Fibroblast of lung (primary cell): ENCODE measurements around the gene PPARGC1A. TPM values are rescaled to one million over a fixed set of nuclear protein-coding genes. Genes with fewer than 3 reads are reported as not detected.

Source experiments
- DNase-seq, 2 donors: peaks; one replicate each; pipeline versions ENCODE4 v3.0.0 to v3.0.0-alpha.2; 2010; ENCODE audit warnings: low read depth in 2 of 2
- H2AFZ ChIP-seq: 2 replicates; pipeline ENCODE4 v1.5.1; 2012; ENCODE audit warnings: low read length, control low read depth, inconsistent platforms
- H3K27ac ChIP-seq: 2 replicates; pipeline ENCODE4 v1.5.1; 2011; ENCODE audit warnings: low read length, control low read depth; ENCODE audit not compliant: insufficient read depth
- H3K27me3 ChIP-seq: 2 replicates; pipeline ENCODE4 v1.5.1; 2011; ENCODE audit warnings: mild to moderate bottlenecking, low read length; ENCODE audit not compliant: control insufficient read depth, insufficient read depth
- H3K36me3 ChIP-seq: 2 replicates; pipeline ENCODE4 v1.5.1; 2011; ENCODE audit warnings: low read length; ENCODE audit not compliant: control insufficient read depth, insufficient read depth
- H3K4me1 ChIP-seq: 2 replicates; pipeline ENCODE4 v1.5.1; 2011; ENCODE audit warnings: low read length; ENCODE audit not compliant: control insufficient read depth, insufficient read depth; ENCODE audit errors: extremely low read depth
- H3K4me2 ChIP-seq: 2 replicates; pipeline ENCODE4 v1.5.1; 2011; ENCODE audit warnings: low read length, control low read depth; ENCODE audit not compliant: insufficient read depth; ENCODE audit errors: extremely low read depth
- H3K4me3 ChIP-seq, 4 experiments: fragments of 200-600 bp in 1 of 4; sonication (generic) in 1 of 4; replicated peaks in 1 of 4; 2 replicates each; pipeline ENCODE4 v1.5.1; 2011 to 2016; ENCODE audit warnings: low read length in 4 of 4, low read depth in 3 of 4, mild to moderate bottlenecking in 3 of 4, control low read depth in 2 of 4, inconsistent platforms in 1 of 4, mixed read lengths in 1 of 4; ENCODE audit not compliant: insufficient read depth in 1 of 4; ENCODE audit errors: control extremely low read depth in 1 of 4
- H3K79me2 ChIP-seq: 2 replicates; pipeline ENCODE4 v1.5.1; 2012; ENCODE audit warnings: mild to moderate bottlenecking, low read length, inconsistent platforms; ENCODE audit not compliant: control insufficient read depth, insufficient read depth
- H3K9ac ChIP-seq: 2 replicates; pipeline ENCODE4 v1.5.1; 2011; ENCODE audit warnings: mild to moderate bottlenecking, low read length, control low read depth; ENCODE audit not compliant: insufficient read depth
- H3K9me3 ChIP-seq: 2 replicates; pipeline ENCODE4 v1.5.1; 2012; ENCODE audit warnings: low read depth, low read length; ENCODE audit not compliant: control insufficient read depth, insufficient read depth
- H4K20me1 ChIP-seq: 2 replicates; pipeline ENCODE4 v1.5.1; 2011; ENCODE audit warnings: low read length; ENCODE audit not compliant: control insufficient read depth, insufficient read depth; ENCODE audit errors: extremely low read depth
- CTCF ChIP-seq, 2 donors: IDR thresholded peaks in 1 of 2; conservative IDR thresholded peaks in 1 of 2; 1 replicate in 1 of 2; 2 replicates in 1 of 2; pipeline ENCODE4 v1.5.1; 2011 to 2012; ENCODE audit warnings: low read length in 2 of 2, control low read depth in 1 of 2, inconsistent platforms in 1 of 2, low read depth in 1 of 2, mild to moderate bottlenecking in 1 of 2
- EZH2 ChIP-seq: IDR thresholded peaks from 2 replicates; pipeline ENCODE4 v1.5.1; 2012; ENCODE audit warnings: low read length, control low read depth, mild to moderate bottlenecking; ENCODE audit errors: missing control alignments
- polyA plus RNA-seq, 2 donors: library from polyadenylated mRNA; depleted of rRNA in 1 of 2; stranded (reverse) in 1 of 2; unstranded in 1 of 2; fragments of >200 nt; gene quantifications; 2 replicates each; pipeline ENCODE4 v1.2.1, GENCODE V29; 2011 to 2012; ENCODE audit warnings: missing spikeins in 1 of 2
- total RNA-seq: library from RNA; depleted of rRNA; stranded (reverse); fragments of >200 nt; gene quantifications from 2 replicates; pipeline ENCODE4 v1.2.1, GENCODE V29; 2014

PPARGC1A gene
- total and polyA plus RNA-seq, 2 donors (not counting 1 experiment from before 2014, with no cell fraction given): 1.3 to 6.9 TPM

DNA sequence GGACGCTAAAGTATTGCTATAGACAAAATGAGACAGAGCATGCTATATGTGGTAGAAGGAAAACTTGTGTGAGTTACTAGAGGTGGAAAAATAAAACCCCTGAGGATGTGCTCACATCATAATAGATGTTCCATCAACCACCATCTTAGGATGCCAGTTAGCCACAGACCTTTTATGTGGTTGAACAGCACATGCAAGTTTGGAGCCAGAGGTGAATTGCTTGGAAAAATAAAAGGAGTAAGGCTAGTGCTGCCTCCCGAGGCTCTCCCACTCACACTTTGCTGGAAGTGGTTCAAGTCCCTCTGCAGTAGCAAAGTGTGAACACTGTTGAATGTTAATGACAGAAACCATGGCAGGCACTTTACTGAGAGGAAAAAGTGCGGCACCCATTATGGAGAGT lies 39.4 kb upstream of the PPARGC1A start:
- no peaks in the 10 kb centered on the region for H3K27me3 ChIP-seq
- H3K9ac ChIP-seq: no peak overlapping the region
- TF ChIP-seq CTCF (conservative IDR thresholded peaks at IDR 0.05 in 1 of 2, IDR thresholded peaks at IDR 0.05 in 1 of 2; ENCODE audit: low read depth in 1 of 2, low read length in 2 of 2) (no peak), EZH2 (no peak)
- DNase-seq: peak in 1 of 2 donors; percentile 43
- no peak overlapping the region for H2AFZ ChIP-seq
- no peak overlapping the region for H3K27ac ChIP-seq
- no peak overlapping the region for H3K4me2 ChIP-seq
- no peaks in the 10 kb centered on the region for H3K9me3 ChIP-seq
- H3K4me3 ChIP-seq: no peak overlapping the region
- H4K20me1 ChIP-seq: no peaks in the 10 kb centered on the region
- no peaks in the 10 kb centered on the region for H3K4me1 ChIP-seq
- no peaks in the 10 kb centered on the region for H3K79me2 ChIP-seq
- H3K36me3 ChIP-seq: no peaks in the 10 kb centered on the region

DNA sequence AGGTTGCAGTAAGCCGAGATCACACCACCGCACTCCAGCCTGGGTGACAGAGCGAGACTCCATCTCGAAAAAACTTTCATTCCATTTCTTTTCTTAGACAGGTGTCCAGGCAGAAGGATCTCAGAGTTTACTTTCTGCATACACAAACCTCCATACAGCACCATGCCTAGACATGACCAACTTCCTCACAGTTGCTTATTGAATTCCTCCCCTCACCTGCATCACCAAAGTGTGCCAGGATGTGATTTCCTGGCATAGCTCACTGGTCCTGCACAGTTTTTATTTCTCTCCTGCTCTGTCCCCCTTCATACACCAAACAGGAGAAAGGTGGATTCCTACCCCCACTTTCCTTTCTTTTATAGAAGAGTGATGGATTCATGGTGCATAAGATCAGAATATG lies 34.7 kb upstream of the PPARGC1A start:
- no peak overlapping the region for H2AFZ ChIP-seq
- H3K27me3 ChIP-seq: no peaks in the 10 kb centered on the region
- H3K4me3 ChIP-seq: no peak overlapping the region
- no peaks in the 10 kb centered on the region for H3K9me3 ChIP-seq
- no peaks in the 10 kb centered on the region for H4K20me1 ChIP-seq
- no peak overlapping the region for H3K27ac ChIP-seq
- H3K4me2 ChIP-seq: no peak overlapping the region
- H3K9ac ChIP-seq: no peak overlapping the region
- no peaks in the 10 kb centered on the region for H3K36me3 ChIP-seq
- TF ChIP-seq EZH2 (no peak), CTCF (conservative IDR thresholded peaks at IDR 0.05 in 1 of 2, IDR thresholded peaks at IDR 0.05 in 1 of 2; ENCODE audit: low read depth in 1 of 2, low read length in 2 of 2) (no peak)
- no peaks in the 10 kb centered on the region for H3K79me2 ChIP-seq
- H3K4me1 ChIP-seq: no peaks in the 10 kb centered on the region
- no peak for DNase-seq

- H3K4me3 ChIP-seq: no peak overlapping the region
- no peaks in the 10 kb centered on the region for H3K36me3 ChIP-seq
- no peak overlapping the region for H3K27ac ChIP-seq
- H3K4me2 ChIP-seq: no peak overlapping the region
- H4K20me1 ChIP-seq: no peaks in the 10 kb centered on the region
- H3K9me3 ChIP-seq: no peaks in the 10 kb centered on the region
- DNase-seq: no peak
- no peak overlapping the region for H2AFZ ChIP-seq
- H3K4me1 ChIP-seq: no peaks in the 10 kb centered on the region
- TF ChIP-seq CTCF (conservative IDR thresholded peaks at IDR 0.05 in 1 of 2, IDR thresholded peaks at IDR 0.05 in 1 of 2; ENCODE audit: low read depth in 1 of 2, low read length in 2 of 2) (no peak), EZH2 (no peak)
- H3K9ac ChIP-seq: no peak overlapping the region
- H3K27me3 ChIP-seq: no peaks in the 10 kb centered on the region
- no peaks in the 10 kb centered on the region for H3K79me2 ChIP-seq
Measured at GRCh38 chr4:23923840-23924239, 34.0 kb upstream of the PPARGC1A start.
